Ovary (tissue), 9 donors: Measurements from ENCODE around the gene DCP1B. TPM values are rescaled to one million over a fixed set of nuclear protein-coding genes. Genes with fewer than 3 reads are reported as not detected.

Experiments used
- DNase-seq, 5 donors: peaks; one replicate each; pipeline ENCODE4 v3.0.0-alpha.2; 2019 to 2020
- H3K27ac ChIP-seq, 2 donors: fragments of 200-600 bp; one replicate each; pipeline versions ENCODE4 v1.5.1 to v1.8.0; 2019 to 2022
- H3K27me3 ChIP-seq: fragments of 200-600 bp; one replicate; pipeline ENCODE4 v1.8.0; 2022
- H3K36me3 ChIP-seq: fragments of 200-600 bp; sonication (generic); one replicate; pipeline ENCODE4 v1.5.1; 2019
- H3K4me1 ChIP-seq: one replicate; pipeline ENCODE4 v1.8.1; 2013; ENCODE audit warnings: mild to moderate bottlenecking, moderate library complexity; ENCODE audit not compliant: insufficient read depth
- H3K4me3 ChIP-seq: fragments of 200-600 bp; sonication (generic); one replicate; pipeline ENCODE4 v1.5.1; 2017
- H3K9me3 ChIP-seq, 2 donors: fragments of 200-600 bp in 1 of 2; sonication (generic) in 1 of 2; one replicate each; pipeline versions ENCODE4 v1.5.1 to v1.8.1; 2013 to 2019; ENCODE audit warnings: mild to moderate bottlenecking in 1 of 2, moderate library complexity in 1 of 2
- EP300 ChIP-seq: sonication (generic); formaldehyde crosslinking; IDR thresholded peaks from one replicate; pipeline ENCODE4 v1.6.1; 2017; ENCODE audit warnings: antibody characterized with exemption
- POLR2A ChIP-seq: fragments of 450-650 bp; IDR thresholded peaks from one replicate; pipeline ENCODE4 v1.6.1; 2017; ENCODE audit warnings: antibody characterized with exemption, mild to moderate bottlenecking, moderate library complexity
- WGBS, 3 donors: extraction: QIAGEN DNeasy Blood & Tissue Kit in 1 of 3; methylation state at CpG; one replicate each; pipeline versions ENCODE4 v1.1.5 to v1.1.7; 2013 to 2017; 5-methylcytosine and 5-hydroxymethylcytosine counted together
- intact Hi-C, 4 donors: fragments of 100-400 bp; cut with DNase I; formaldehyde crosslinking; loops; one replicate each; pipeline versions ENCODE4 v1.11.0 to v1.15.1; 2022 to 2023
- polyA plus RNA-seq, 2 donors: library from polyadenylated mRNA; stranded (reverse); fragments of 200-250 nt in 1 of 2; fragments of 350-450 nt in 1 of 2; fragmentation: Illumina TruSeq in 1 of 2; extraction: RNeasy Lipid Tissue Mini Kit (QIAGEN cat#74804) in 1 of 2; gene quantifications; one replicate each; pipeline ENCODE4 v1.2.3, GENCODE V29; 2013 to 2014
- total RNA-seq, 7 donors: library from RNA; depleted of rRNA in 2 of 7; stranded (reverse); fragments of >200 nt in 2 of 7; fragmentation: NEBNext Ultra II Directional in 3 of 7; extraction: Animal tissue kit (Norgen Biotek cat#: 25700) in 3 of 7; gene quantifications; one replicate each; pipeline versions ENCODE4 v1.1.0 to v1.2.4, GENCODE V29; 2016 to 2023
- TF ChIP-seq, protein P1 (sequence below), 3 donors: fragments of 450-650 bp in 2 of 3; fragments of 200-600 bp in 1 of 3; IDR thresholded peaks; one replicate each; pipeline versions ENCODE4 v1.5.1 to v1.8.0; 2016 to 2022; ENCODE audit warnings: antibody characterized with exemption in 3 of 3, mild to moderate bottlenecking in 1 of 3
- donor health status: DM: no; HTN: no; CAD: no; lungs with moderate emphysema.
- donor health status: DM: no; HTN: no; CAD: no.
- donor health status: Bipolar disorder and iron deficiency.
- donor health status: DM: yes; HTN: yes; CAD: no.
- donor health status: DM: no; HTN: no; CAD: no.
- donor health status: DM: yes; HTN: yes; CAD: no.

Gene DCP1B
- total and polyA plus RNA-seq, 9 donors = 13.5 to 22.9 (median 17.2) TPM

DNA sequence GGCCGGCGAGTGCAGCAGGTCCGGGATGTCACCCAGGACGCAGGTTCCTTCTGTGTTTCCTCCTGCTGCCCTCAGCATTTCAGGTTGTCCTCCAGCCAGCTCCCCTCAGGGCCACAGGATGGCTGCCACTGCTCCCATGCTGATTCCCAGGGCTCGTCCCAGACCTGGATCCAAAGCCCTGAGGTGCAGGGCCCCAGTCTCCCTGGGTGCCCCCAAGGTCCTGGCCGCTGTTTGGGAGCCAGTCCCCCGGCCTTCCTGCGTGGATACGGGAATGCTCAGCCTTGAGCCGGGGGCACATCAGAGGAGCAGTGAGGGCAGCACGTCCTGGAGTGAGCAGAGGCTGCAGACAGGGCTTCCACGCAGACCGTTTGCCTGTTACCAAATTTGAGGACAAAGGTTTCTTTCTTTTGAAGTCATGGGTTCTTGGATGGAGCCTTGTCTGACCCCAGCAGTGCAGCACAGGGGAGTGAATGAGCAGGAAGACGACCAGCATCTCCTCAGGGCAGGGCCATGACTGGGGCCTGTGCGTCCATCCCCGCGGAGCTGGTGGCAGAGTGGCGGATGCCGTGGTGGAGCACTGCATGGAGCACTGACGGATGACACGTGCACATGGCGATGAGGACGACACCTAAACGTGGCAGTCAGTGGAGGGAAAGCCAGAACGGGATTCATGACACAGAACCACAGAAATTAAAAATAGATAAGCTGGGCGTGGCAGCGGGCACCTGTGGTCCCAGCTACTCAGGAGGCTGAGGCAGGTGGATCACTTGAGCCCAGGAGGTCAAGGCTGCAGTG, 73.3 kb downstream of the DCP1B start:
- intact Hi-C loops = loop anchor here in 3 of 4 donors (5.0 to 10.0 kb wide), 4 partner anchors 124 to 296 kb away; no protein-coding TSS in a partner anchor
- Histone ChIP-seq H3K9me3 (no peaks in the 10 kb centered on the region), H3K4me3 (no peak overlapping the region), H3K4me1 (peaks cover under 1% of the 10 kb centered on the region), H3K36me3 (no peaks in the 10 kb centered on the region), H3K27me3 (no peaks in the 10 kb centered on the region), H3K27ac (no peak overlapping the region)
- 89 to 92% (median 91%) methylated on average over 26 to 27 of the region's 27 CpGs for WGBS, 3 donors
- TF ChIP-seq EP300 (no peak), POLR2A (no peak)
- DNase-seq = peak in 1 of 5 donors; percentile 8

DNA sequence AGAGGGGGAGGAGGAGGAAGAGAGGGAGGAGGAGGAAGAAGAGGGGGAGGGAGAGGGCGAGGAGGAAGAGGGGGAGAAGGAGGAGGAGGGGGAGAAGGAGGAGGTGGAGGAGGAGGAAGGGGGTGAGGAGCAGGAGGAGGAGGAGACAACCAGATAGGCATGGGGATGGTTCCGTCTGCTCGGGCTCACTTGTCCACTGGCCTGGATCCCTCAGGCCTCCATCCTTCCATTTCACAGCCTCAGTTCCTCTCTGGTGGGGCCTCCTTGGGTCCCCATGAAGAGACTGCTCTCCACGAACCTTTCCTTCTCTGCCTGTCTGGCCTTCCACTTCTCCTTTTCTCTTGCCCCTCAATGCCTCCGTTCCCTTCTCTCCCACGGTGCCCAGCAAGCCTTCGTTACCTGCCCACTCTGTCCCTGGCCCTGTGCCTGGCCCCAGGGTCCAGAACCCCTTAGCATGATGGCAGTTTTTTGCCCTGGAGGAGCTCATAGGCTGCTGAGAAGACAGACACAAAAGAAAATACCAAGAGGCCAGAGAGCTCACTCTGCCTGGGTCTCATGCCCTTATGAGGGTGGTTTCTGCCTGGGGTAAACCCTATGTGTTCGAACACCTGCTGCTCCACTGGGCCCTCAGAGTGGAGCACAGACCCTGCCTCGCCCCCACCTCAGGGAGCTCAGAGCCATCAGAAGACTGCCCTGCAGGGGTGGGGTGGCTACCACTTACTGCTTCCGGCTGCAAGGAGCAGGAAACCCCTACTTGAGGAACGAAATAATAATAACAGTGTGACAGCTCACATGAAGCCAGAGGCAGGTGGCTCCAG, 74.1 kb downstream of the DCP1B start:
- Histone ChIP-seq H3K4me1 (no peaks in the 10 kb centered on the region), H3K36me3 (no peaks in the 10 kb centered on the region), H3K9me3 (no peaks in the 10 kb centered on the region), H3K27me3 (no peaks in the 10 kb centered on the region), H3K4me3 (no peak overlapping the region), H3K27ac (no peak overlapping the region)
- intact Hi-C loops = loop anchor here (5.0 to 10.0 kb wide), 5 partner anchors 105 to 295 kb away; partner anchors contain the start of gene LRTM2 (in 1 of the 4)
- 81 to 83% (median 83%) methylated on average over 11 of the region's 11 CpGs for WGBS, 3 donors
- peak in 1 of 5 donors; percentile 8 for DNase-seq
- no peak for TF ChIP-seq POLR2A
- TF ChIP-seq EP300 = no peak
- TF ChIP-seq, protein P1, sequence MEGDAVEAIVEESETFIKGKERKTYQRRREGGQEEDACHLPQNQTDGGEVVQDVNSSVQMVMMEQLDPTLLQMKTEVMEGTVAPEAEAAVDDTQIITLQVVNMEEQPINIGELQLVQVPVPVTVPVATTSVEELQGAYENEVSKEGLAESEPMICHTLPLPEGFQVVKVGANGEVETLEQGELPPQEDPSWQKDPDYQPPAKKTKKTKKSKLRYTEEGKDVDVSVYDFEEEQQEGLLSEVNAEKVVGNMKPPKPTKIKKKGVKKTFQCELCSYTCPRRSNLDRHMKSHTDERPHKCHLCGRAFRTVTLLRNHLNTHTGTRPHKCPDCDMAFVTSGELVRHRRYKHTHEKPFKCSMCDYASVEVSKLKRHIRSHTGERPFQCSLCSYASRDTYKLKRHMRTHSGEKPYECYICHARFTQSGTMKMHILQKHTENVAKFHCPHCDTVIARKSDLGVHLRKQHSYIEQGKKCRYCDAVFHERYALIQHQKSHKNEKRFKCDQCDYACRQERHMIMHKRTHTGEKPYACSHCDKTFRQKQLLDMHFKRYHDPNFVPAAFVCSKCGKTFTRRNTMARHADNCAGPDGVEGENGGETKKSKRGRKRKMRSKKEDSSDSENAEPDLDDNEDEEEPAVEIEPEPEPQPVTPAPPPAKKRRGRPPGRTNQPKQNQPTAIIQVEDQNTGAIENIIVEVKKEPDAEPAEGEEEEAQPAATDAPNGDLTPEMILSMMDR (IDR thresholded peaks at IDR 0.05) = no peak

DNA sequence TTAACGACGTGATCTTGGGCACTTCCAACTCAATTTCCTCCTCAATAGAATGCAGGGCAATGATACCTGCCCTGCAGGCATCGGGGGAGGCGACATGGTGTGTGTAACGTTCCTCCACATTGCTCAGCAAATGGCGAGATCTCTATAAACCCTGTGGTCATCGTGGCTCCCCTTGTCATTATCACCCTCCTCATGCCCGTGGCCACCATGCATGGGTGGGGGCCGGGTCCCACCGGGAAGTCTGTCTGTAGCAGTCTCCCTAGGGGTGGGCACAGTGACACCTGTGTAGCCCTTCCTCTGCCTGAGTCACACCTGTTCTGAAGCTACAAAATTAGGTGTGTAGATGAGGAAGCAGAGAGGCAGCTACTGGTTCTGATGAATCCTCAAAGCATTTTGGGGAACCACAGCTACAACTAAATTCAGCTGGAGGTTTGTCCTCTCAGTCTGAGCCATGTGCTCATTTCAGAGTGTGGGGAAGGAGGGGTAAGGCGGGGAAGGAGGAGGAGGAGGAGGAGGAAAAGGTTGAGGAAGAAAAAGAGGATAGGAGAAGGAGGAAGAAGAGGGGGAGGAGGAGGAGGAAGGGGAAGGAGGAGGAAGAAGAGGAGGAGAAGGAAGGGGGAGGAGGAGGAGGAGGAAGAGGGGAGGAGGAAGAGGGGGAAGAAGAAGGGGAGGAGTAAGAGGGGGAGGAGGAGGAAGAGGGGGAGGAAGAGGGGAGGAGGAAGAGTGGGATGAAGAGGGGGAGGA, 74.8 kb downstream of the DCP1B start:
- intact Hi-C loops = loop anchor here in 1 of 4 donors (10.0 kb wide), 1 partner anchor 105 kb away; the partner anchor contains the start of gene LRTM2
- no peak for DNase-seq
- TF ChIP-seq, protein P1 (IDR thresholded peaks at IDR 0.05) = no peak
- TF ChIP-seq POLR2A = no peak
- TF ChIP-seq EP300 = no peak
- H3K27me3 ChIP-seq = no peaks in the 10 kb centered on the region
- no peak overlapping the region for H3K4me3 ChIP-seq
- H3K9me3 ChIP-seq = no peaks in the 10 kb centered on the region
- no peaks in the 10 kb centered on the region for H3K4me1 ChIP-seq
- H3K27ac ChIP-seq = no peak overlapping the region
- WGBS, 3 donors = 82 to 89% (median 89%) methylated on average over 11 of the region's 11 CpGs
- H3K36me3 ChIP-seq = no peaks in the 10 kb centered on the region

DNA sequence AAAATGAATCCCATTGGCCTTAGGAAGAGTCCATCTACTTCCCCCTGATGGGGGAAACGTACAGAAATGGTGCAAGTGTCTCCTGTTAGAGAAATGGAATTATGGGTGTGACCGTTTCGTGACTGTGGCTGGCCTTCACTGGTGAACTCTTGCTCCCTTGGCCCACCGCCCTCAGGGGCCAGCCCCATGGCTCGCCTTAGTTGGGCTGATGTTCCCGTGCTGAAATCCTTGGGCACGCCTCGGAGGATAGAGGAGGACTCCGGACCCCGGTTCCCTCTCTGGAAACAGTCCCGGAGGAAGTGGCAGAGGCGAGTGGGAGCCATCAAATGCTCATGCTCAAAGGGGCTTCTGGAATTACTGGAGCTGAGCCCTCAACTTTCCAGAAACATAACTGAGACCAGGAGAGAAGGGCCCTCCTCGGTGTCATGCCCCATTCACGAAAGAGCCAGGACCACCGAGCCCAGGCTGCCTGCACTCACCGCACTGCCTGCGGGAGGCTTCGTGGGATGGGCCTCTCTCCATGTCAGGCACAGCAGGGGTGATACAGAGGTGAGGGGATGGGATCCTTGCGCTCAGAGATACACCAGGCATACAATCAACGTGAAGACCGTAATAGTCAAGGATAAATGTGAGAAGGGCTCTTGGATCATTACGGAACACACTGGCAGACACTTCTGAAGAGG, 75.7 kb downstream of the DCP1B start:
- H3K27ac ChIP-seq = no peak overlapping the region
- peak in 1 of 5 donors; percentile 9 for DNase-seq
- intact Hi-C loops = loop anchor here in 1 of 4 donors (10.0 kb wide), 1 partner anchor 104 kb away; the partner anchor contains the start of gene LRTM2

More for the DNA sequence above, 75.7 kb downstream of the DCP1B start:
- Histone ChIP-seq H3K27me3 (no peaks in the 10 kb centered on the region), H3K9me3 (no peaks in the 10 kb centered on the region), H3K36me3 (no peaks in the 10 kb centered on the region), H3K4me1 (no peaks in the 10 kb centered on the region), H3K4me3 (no peak overlapping the region)
- WGBS, 3 donors = 86 to 92% (median 87%) methylated on average over 22 of the region's 22 CpGs
- TF ChIP-seq POLR2A (no peak), EP300 (no peak)
- TF ChIP-seq, protein P1 (IDR thresholded peaks at IDR 0.05) = no peak
